Esophagus squamous epithelium (tissue), 5 donors: ENCODE measurements around the gene AUTS2. TPM values are rescaled to one million over a fixed set of nuclear protein-coding genes. Genes with fewer than 3 reads are reported as not detected.

Experiments
- DNase-seq: peaks from one replicate; lab custom pipeline; 2025; lab: John Stamatoyannopoulos, UW
- H3K27ac ChIP-seq, 4 donors: fragments of 200-600 bp; sonication (generic); one replicate each; pipeline ENCODE4 v1.5.1; 2016 to 2019; ENCODE audit warnings: mild to moderate bottlenecking in 1 of 4
- H3K27me3 ChIP-seq, 4 donors: fragments of 200-600 bp; sonication (generic); 1 replicate in 3 of 4; 2 replicates in 1 of 4; pipeline versions ENCODE4 v1.5.1 to v1.6.0; 2017 to 2021; ENCODE audit warnings: antibody characterized with exemption in 1 of 4
- H3K36me3 ChIP-seq, 3 donors: fragments of 200-600 bp; sonication (generic); one replicate each; pipeline ENCODE4 v1.5.1; 2016 to 2019
- H3K4me1 ChIP-seq, 3 donors: fragments of 200-600 bp; sonication (generic); one replicate each; pipeline ENCODE4 v1.5.1; 2017 to 2019
- H3K4me3 ChIP-seq, 4 donors: fragments of 200-600 bp; sonication (generic); 1 replicate in 3 of 4; 2 replicates in 1 of 4; pipeline ENCODE4 v1.5.1; 2016 to 2019; ENCODE audit warnings: mild to moderate bottlenecking in 2 of 4, moderate library complexity in 1 of 4
- H3K9me3 ChIP-seq, 3 donors: fragments of 200-600 bp; sonication (generic); one replicate each; pipeline ENCODE4 v1.5.1; 2016 to 2019
- CTCF ChIP-seq, 6 experiments: fragments of 450-650 bp in 4 of 6; fragments of 200-600 bp in 2 of 6; sonication (generic) in 2 of 6; IDR thresholded peaks; one replicate each; pipeline ENCODE4 v1.5.1; 2016 to 2019; ENCODE audit warnings: antibody characterized with exemption in 6 of 6, mild to moderate bottlenecking in 4 of 6, moderate library complexity in 4 of 6
- POLR2A ChIP-seq, 4 donors: fragments of 450-650 bp; IDR thresholded peaks; one replicate each; pipeline ENCODE4 v1.6.1; 2017; ENCODE audit warnings: antibody characterized with exemption in 4 of 4, mild to moderate bottlenecking in 4 of 4, moderate library complexity in 3 of 4
- WGBS, 2 donors: methylation state at CpG; one replicate each; pipeline ENCODE4 v1.1.5; 2018; 5-methylcytosine and 5-hydroxymethylcytosine counted together
- intact Hi-C: fragments of 100-400 bp; cut with DNase I; formaldehyde crosslinking; loops from one replicate; pipeline ENCODE4 v1.15.0; 2022
- total RNA-seq, 4 donors: library from RNA; depleted of rRNA; stranded (reverse); fragments of >200 nt; gene quantifications; one replicate each; pipeline ENCODE4 v1.1.0, GENCODE V29; 2016
- donor health status: DM: yes; HTN: yes; CAD: no.

Gene AUTS2
- total RNA-seq, 4 donors from 2014 or later: 9.5 to 36.2 (median 23.0) TPM

GRCh38 chr7:70338015-70338414 is 739.7 kb downstream of the AUTS2 start:
- intact Hi-C loops: no loop called here
- no peak for TF ChIP-seq POLR2A (IDR thresholded peaks at IDR 0.05)
- no peak for TF ChIP-seq CTCF (IDR thresholded peaks at IDR 0.05)
- Histone ChIP-seq H3K27ac (no peak overlapping the region), H3K4me1 (no peaks in the 10 kb centered on the region), H3K9me3 (no peaks in the 10 kb centered on the region), H3K27me3 (no peaks in the 10 kb centered on the region), H3K4me3 (no peak overlapping the region), H3K36me3 (no peaks in the 10 kb centered on the region)
- no peak for DNase-seq
- WGBS, 2 donors: 93 to 96% methylated on average over 1 of the region's 1 CpG

GRCh38 chr7:70340236-70340635 is 742.0 kb downstream of the AUTS2 start:
- peaks cover 0 to 6% (median 0%) of the 10 kb centered on the region in 4 donors for H3K27me3 ChIP-seq
- no peaks in the 10 kb centered on the region for H3K9me3 ChIP-seq
- WGBS, 2 donors: 92 to 96% methylated on average over 3 of the region's 3 CpGs
- TF ChIP-seq CTCF (IDR thresholded peaks at IDR 0.05) (no peak), POLR2A (IDR thresholded peaks at IDR 0.05) (no peak)
- intact Hi-C loops: no loop called here
- H3K4me3 ChIP-seq: no peak overlapping the region
- DNase-seq: no peak
- H3K27ac ChIP-seq: no peak overlapping the region
- no peaks in the 10 kb centered on the region for H3K4me1 ChIP-seq
- H3K36me3 ChIP-seq: no peaks in the 10 kb centered on the region

- H3K27ac ChIP-seq: no peak overlapping the region
- H3K36me3 ChIP-seq: no peaks in the 10 kb centered on the region
- no peak overlapping the region for H3K4me3 ChIP-seq
- H3K9me3 ChIP-seq: no peaks in the 10 kb centered on the region
- H3K27me3 ChIP-seq: peaks cover 0 to 10% (median 0%) of the 10 kb centered on the region in 4 donors
- no peak for TF ChIP-seq POLR2A (IDR thresholded peaks at IDR 0.05)
- no peak for TF ChIP-seq CTCF (IDR thresholded peaks at IDR 0.05)
- 85 to 97% methylated on average over 2 of the region's 2 CpGs for WGBS, 2 donors
- no peak for DNase-seq
- H3K4me1 ChIP-seq: no peaks in the 10 kb centered on the region
- intact Hi-C loops: no loop called here
These were observed 743.2 kb downstream of the AUTS2 start for GRCh38 chr7:70341446-70341845.

GRCh38 chr7:70343519-70343918 is 745.2 kb downstream of the AUTS2 start:
- Histone ChIP-seq H3K4me3 (no peak overlapping the region), H3K4me1 (no peaks in the 10 kb centered on the region), H3K27ac (no peak overlapping the region), H3K27me3 (peaks cover 0 to 13% (median 0%) of the 10 kb centered on the region in 4 donors), H3K9me3 (no peaks in the 10 kb centered on the region), H3K36me3 (no peaks in the 10 kb centered on the region)
- no peak for DNase-seq
- intact Hi-C loops: no loop called here
- 48 to 49% methylated on average over 2 of the region's 2 CpGs for WGBS, 2 donors
- TF ChIP-seq CTCF (IDR thresholded peaks at IDR 0.05) (no peak), POLR2A (IDR thresholded peaks at IDR 0.05) (no peak)

- Histone ChIP-seq H3K27ac (no peak overlapping the region), H3K9me3 (no peaks in the 10 kb centered on the region), H3K4me3 (no peak overlapping the region), H3K36me3 (no peaks in the 10 kb centered on the region), H3K4me1 (no peaks in the 10 kb centered on the region), H3K27me3 (peaks cover 0 to 13% (median 0%) of the 10 kb centered on the region in 4 donors)
- no peak for DNase-seq
- intact Hi-C loops: no loop called here
- no peak for TF ChIP-seq POLR2A (IDR thresholded peaks at IDR 0.05)
- no peak for TF ChIP-seq CTCF (IDR thresholded peaks at IDR 0.05)
- 77 to 86% methylated on average over 2 of the region's 2 CpGs for WGBS, 2 donors
These were observed 746.5 kb downstream of the AUTS2 start for GRCh38 chr7:70344726-70345125.
